HCT116 (cell line): ENCODE results near the gene LAMB2. TPM values are rescaled to one million over a fixed set of nuclear protein-coding genes. Genes with fewer than 3 reads are reported as not detected.

Source experiments
- ATAC-seq: fragments of 200-7000 bp; cut with Tn5 transposase; 2 replicates; pipeline ENCODE4 v1.9.1; 2020; ENCODE audit warnings: mild to moderate bottlenecking, moderate library complexity
- BruUV-seq: library from RNA; stranded (reverse); fragments of 400-500 nt; replicated peaks from 2 replicates; lab custom pipeline; 2021; lab: Mats Ljungman, UMichigan
- CTCF ChIA-PET: fragments of 300-600 bp; sonication (Branson Sonifier 250); formaldehyde crosslinking; loops from one replicate; lab custom pipeline; 2021; ENCODE audit warnings: antibody characterized with exemption; lab: Charles Lee
- POLR2A ChIA-PET: fragments of 300-600, 350-600 bp; sonication (Branson Sonifier 250); formaldehyde crosslinking; loops from one replicate; lab custom pipeline; 2021; ENCODE audit warnings: antibody characterized with exemption; lab: Charles Lee
- RAD21 ChIA-PET, 2 experiments: fragments of 300-600 bp; sonication (Branson Sonifier 250); formaldehyde crosslinking; loops; one replicate each; lab custom pipeline; 2023; ENCODE audit warnings: low total read pairs in 2 of 2; ENCODE audit not compliant: uncharacterized antibody in 2 of 2, unreplicated experiment in 2 of 2, low non-redundant PET in 1 of 2; lab: Charles Lee
- DNase-seq: peaks from one replicate; pipeline ENCODE4 v3.0.0-alpha.2; 2010; ENCODE audit warnings: low read depth, low spot score
- H2AFZ ChIP-seq: fragments of 200-600 bp; shearing (Covaris generic), sonication (generic); 2 replicates; pipeline ENCODE4 v1.6.1; 2017; ENCODE audit warnings: low read depth, mixed run types, mixed read lengths, antibody characterized with exemption, low read length; ENCODE audit not compliant: poor library complexity, severe bottlenecking
- H3K27ac ChIP-seq: 2 replicates; pipeline ENCODE4 v1.5.1; 2012; ENCODE audit warnings: low read depth, low read length
- H3K27me3 ChIP-seq: fragments of 200-600 bp; sonication (generic); 2 replicates; pipeline ENCODE4 v1.6.1; 2016; ENCODE audit warnings: mixed run types, low read length, mixed read lengths; ENCODE audit not compliant: insufficient read depth
- H3K36me3 ChIP-seq, 2 experiments: fragments of 200-500 bp in 1 of 2; fragments of 200-600 bp in 1 of 2; sonication (Bioruptor generic) in 1 of 2; sonication (generic) in 1 of 2; 2 replicates each; pipeline versions ENCODE4 v1.5.1 to v1.6.1; 2014 to 2016; ENCODE audit warnings: low read length in 2 of 2, inconsistent platforms in 1 of 2, mixed read lengths in 1 of 2, mixed run types in 1 of 2; ENCODE audit not compliant: insufficient read depth in 2 of 2, control insufficient read depth in 1 of 2
- H3K4me1 ChIP-seq, 2 experiments: fragments of 200-600 bp in 1 of 2; sonication (generic) in 1 of 2; 2 replicates each; pipeline versions ENCODE4 v1.5.1 to v1.6.1; 2012 to 2017; ENCODE audit warnings: low read length in 2 of 2, inconsistent platforms in 1 of 2, mild to moderate bottlenecking in 1 of 2, mixed read lengths in 1 of 2, mixed run types in 1 of 2, moderate library complexity in 1 of 2; ENCODE audit not compliant: insufficient read depth in 2 of 2, control insufficient read depth in 1 of 2
- H3K4me2 ChIP-seq: fragments of 200-600 bp; sonication (generic); 2 replicates; pipeline ENCODE4 v1.6.1; 2017; ENCODE audit warnings: mixed run types, low read length, mixed read lengths
- H3K4me3 ChIP-seq, 2 experiments: fragments of 200-600 bp in 1 of 2; sonication (generic) in 1 of 2; replicated peaks in 1 of 2; 2 replicates each; pipeline ENCODE4 v1.5.1; 2011 to 2016; ENCODE audit warnings: low read length in 2 of 2, control low read depth in 1 of 2, low read depth in 1 of 2, mild to moderate bottlenecking in 1 of 2, mixed read lengths in 1 of 2, mixed run types in 1 of 2
- H3K79me2 ChIP-seq: fragments of 200-600 bp; sonication (generic); 2 replicates; pipeline ENCODE4 v1.6.1; 2017; ENCODE audit warnings: mild to moderate bottlenecking, mixed run types, low read length, moderate library complexity, mixed read lengths; ENCODE audit not compliant: insufficient read depth
- H3K9ac ChIP-seq: fragments of 200-600 bp; sonication (generic); 2 replicates; pipeline ENCODE4 v1.6.1; 2016; ENCODE audit warnings: low read length, mixed read lengths
- H3K9me2 ChIP-seq: fragments of 200-600 bp; sonication (generic), shearing (Covaris generic); 2 replicates; pipeline ENCODE4 v1.6.1; 2017; ENCODE audit warnings: mixed run types, mild to moderate bottlenecking, moderate library complexity; ENCODE audit not compliant: insufficient read depth
- H3K9me3 ChIP-seq, 2 experiments: fragments of 200-500 bp in 1 of 2; fragments of 200-600 bp in 1 of 2; sonication (Bioruptor generic) in 1 of 2; sonication (generic) in 1 of 2; 2 replicates each; pipeline ENCODE4 v1.6.1; 2014 to 2017; ENCODE audit warnings: low read length in 2 of 2, mixed read lengths in 2 of 2, inconsistent platforms in 1 of 2, low read depth in 1 of 2, mild to moderate bottlenecking in 1 of 2, mixed run types in 1 of 2, moderate library complexity in 1 of 2; ENCODE audit not compliant: control insufficient read depth in 1 of 2, insufficient read depth in 1 of 2
- H4K20me1 ChIP-seq: fragments of 200-600 bp; sonication (generic), shearing (Covaris generic); 2 replicates; pipeline ENCODE4 v1.6.1; 2017; ENCODE audit warnings: mixed run types, mild to moderate bottlenecking, moderate library complexity; ENCODE audit not compliant: insufficient read depth
- ATF3 ChIP-seq: IDR thresholded peaks from 2 replicates; pipeline ENCODE4 v1.6.1; 2012
- CTCF ChIP-seq, 3 experiments: fragments of 200-600 bp in 1 of 3; sonication (generic) in 1 of 3; IDR thresholded peaks in 2 of 3; conservative IDR thresholded peaks in 1 of 3; 2 replicates each; pipeline ENCODE4 v1.5.1; 2012 to 2017; ENCODE audit warnings: low read depth in 2 of 3, low read length in 2 of 3, antibody characterized with exemption in 1 of 3, borderline replicate concordance in 1 of 3, control low read depth in 1 of 3, mild to moderate bottlenecking in 1 of 3, mixed read lengths in 1 of 3, mixed run types in 1 of 3, moderate library complexity in 1 of 3; ENCODE audit not compliant: insufficient read depth in 1 of 3
- EZH2 ChIP-seq: fragments of 200-600 bp; sonication (generic); IDR thresholded peaks from 2 replicates; pipeline ENCODE4 v1.6.1; 2017; ENCODE audit warnings: antibody characterized with exemption, mixed run types
- EZH2phosphoT487 ChIP-seq: fragments of 200-600 bp; IDR thresholded peaks from 2 replicates; pipeline ENCODE4 v1.6.1; 2018; ENCODE audit warnings: antibody characterized with exemption, borderline replicate concordance
- FOSL1 ChIP-seq: IDR thresholded peaks from 2 replicates; pipeline ENCODE4 v1.6.1; 2012; ENCODE audit warnings: low read depth
- MAX ChIP-seq: IDR thresholded peaks from 2 replicates; pipeline ENCODE4 v1.6.1; 2012
- POLR2A ChIP-seq: IDR thresholded peaks from 2 replicates; pipeline ENCODE4 v1.7.0; 2011; ENCODE audit warnings: borderline replicate concordance; ENCODE audit not compliant: insufficient read depth, insufficient read length; ENCODE audit errors: extremely low read depth
- POLR2AphosphoS5 ChIP-seq: IDR thresholded peaks from 2 replicates; pipeline ENCODE4 v1.6.1; 2011; ENCODE audit warnings: mild to moderate bottlenecking, low read depth, low read length, moderate library complexity
- RAD21 ChIP-seq: IDR thresholded peaks from 2 replicates; pipeline ENCODE4 v1.6.1; 2012; ENCODE audit warnings: low read depth, mild to moderate bottlenecking
- REST ChIP-seq: IDR thresholded peaks from 2 replicates; pipeline ENCODE4 v1.6.1; 2012; ENCODE audit warnings: low read depth
- SP1 ChIP-seq: IDR thresholded peaks from 2 replicates; pipeline ENCODE4 v1.6.1; 2012; ENCODE audit warnings: low read depth
- SRF ChIP-seq: IDR thresholded peaks from 2 replicates; pipeline ENCODE4 v1.6.1; 2012; ENCODE audit warnings: low read depth
- YY1 ChIP-seq: IDR thresholded peaks from 2 replicates; pipeline ENCODE4 v1.6.1; 2011; ENCODE audit warnings: low read length, low read depth, moderate library complexity, mild to moderate bottlenecking; ENCODE audit not compliant: insufficient replicate concordance; ENCODE audit errors: extremely low read depth
- ZBTB33 ChIP-seq: IDR thresholded peaks from 2 replicates; pipeline ENCODE4 v1.6.1; 2011; ENCODE audit warnings: mild to moderate bottlenecking, low read length, moderate library complexity; ENCODE audit not compliant: insufficient replicate concordance; ENCODE audit errors: extremely low read depth
- ZFX ChIP-seq: fragments of 450-650 bp; IDR thresholded peaks from 2 replicates; pipeline ENCODE4 v1.6.1; 2017
- intact Hi-C: fragments of 100-400 bp; cut with micrococcal nuclease; formaldehyde crosslinking; loops from 2 replicates; pipeline ENCODE4 v1.10.0; 2022
- total RNA-seq: library from RNA; stranded (reverse); gene quantifications from one replicate; pipeline ENCODE4 v1.2.1, GENCODE V29; 2021; ENCODE audit not compliant: unreplicated experiment

Gene LAMB2
- total RNA-seq, 1 experiment from 2014 or later: 213 TPM

GRCh38 chr3:49110780-49111179 lies 22.1 kb downstream of the LAMB2 start (continued):
- TF ChIP-seq ZBTB33 (no peak), EZH2phosphoT487 (no peak)

GRCh38 chr3:49108346-49108745 lies 24.5 kb downstream of the LAMB2 start:
- Histone ChIP-seq H4K20me1 (no peaks in the 10 kb centered on the region), H3K4me3 (no peak overlapping the region), H3K79me2 (peaks cover 11% of the 10 kb centered on the region), H2AFZ (no peak overlapping the region), H3K9me3 (no peaks in the 10 kb centered on the region), H3K4me2 (no peak overlapping the region), H3K9me2 (no peaks in the 10 kb centered on the region), H3K27me3 (no peaks in the 10 kb centered on the region), H3K9ac (no peak overlapping the region), H3K27ac (no peak overlapping the region), H3K4me1 (peaks cover 7 to 18% of the 10 kb centered on the region in 2 experiments; a peak in 3 of 4 replicates), H3K36me3 (peaks cover 23 to 39% of the 10 kb centered on the region in 2 experiments; a peak in 3 of 4 replicates)
- intact Hi-C loops: no loop called here
- DNase-seq: no peak
- ChIA-PET CTCF (no interaction called here), RAD21 (no interaction called here), POLR2A (interaction anchor here (1.2 kb wide), 1 partner anchor 15 kb away, joined by 6 read pairs; the partner anchor contains the start of gene QRICH1)
- ATAC-seq: no peak
- no TSS peak for BruUV-seq
- TF ChIP-seq CTCF (IDR thresholded peaks at IDR 0.05 in 2 of 3, conservative IDR thresholded peaks at IDR 0.05 in 1 of 3; ENCODE audit: borderline replicate concordance in 1 of 3, insufficient read depth in 1 of 3, low read depth in 2 of 3, low read length in 2 of 3): no peak
- no peak for TF ChIP-seq ZBTB33
- no peak for TF ChIP-seq POLR2AphosphoS5
- no peak for TF ChIP-seq YY1
- TF ChIP-seq EZH2: no peak
- no peak for TF ChIP-seq RAD21
- TF ChIP-seq SP1: no peak
- no peak for TF ChIP-seq POLR2A
- TF ChIP-seq ZFX: no peak
- no peak for TF ChIP-seq MAX
- no peak for TF ChIP-seq SRF
- TF ChIP-seq REST: no peak
- no peak for TF ChIP-seq ATF3
- no peak for TF ChIP-seq FOSL1
